Omental fat pad (tissue), 4 donors: ENCODE data around the gene C19orf85. TPM values are rescaled to one million over a fixed set of nuclear protein-coding genes. Genes with fewer than 3 reads are reported as not detected.

Source experiments
- ATAC-seq: fragments of 150-250 bp; one replicate; pipeline ENCODE4 v1.9.1; 2016; ENCODE audit warnings: mild to moderate bottlenecking, moderate library complexity; ENCODE audit not compliant: low FRiP score
- DNase-seq: peaks from one replicate; pipeline ENCODE4 v3.0.0-alpha.2; 2019; ENCODE audit warnings: low spot score
- CTCF ChIP-seq, 3 donors: fragments of 450-650 bp; IDR thresholded peaks; one replicate each; pipeline ENCODE4 v1.5.1; 2016 to 2017; ENCODE audit warnings: antibody characterized with exemption in 3 of 3, mild to moderate bottlenecking in 3 of 3, moderate library complexity in 2 of 3
- total RNA-seq, 4 donors: library from RNA; depleted of rRNA; stranded (reverse); fragments of >200 nt; gene quantifications; one replicate each; pipeline ENCODE4 v1.1.0, GENCODE V29; 2016

Gene C19orf85
- total RNA-seq, 4 donors from 2014 or later: not detected

DNA sequence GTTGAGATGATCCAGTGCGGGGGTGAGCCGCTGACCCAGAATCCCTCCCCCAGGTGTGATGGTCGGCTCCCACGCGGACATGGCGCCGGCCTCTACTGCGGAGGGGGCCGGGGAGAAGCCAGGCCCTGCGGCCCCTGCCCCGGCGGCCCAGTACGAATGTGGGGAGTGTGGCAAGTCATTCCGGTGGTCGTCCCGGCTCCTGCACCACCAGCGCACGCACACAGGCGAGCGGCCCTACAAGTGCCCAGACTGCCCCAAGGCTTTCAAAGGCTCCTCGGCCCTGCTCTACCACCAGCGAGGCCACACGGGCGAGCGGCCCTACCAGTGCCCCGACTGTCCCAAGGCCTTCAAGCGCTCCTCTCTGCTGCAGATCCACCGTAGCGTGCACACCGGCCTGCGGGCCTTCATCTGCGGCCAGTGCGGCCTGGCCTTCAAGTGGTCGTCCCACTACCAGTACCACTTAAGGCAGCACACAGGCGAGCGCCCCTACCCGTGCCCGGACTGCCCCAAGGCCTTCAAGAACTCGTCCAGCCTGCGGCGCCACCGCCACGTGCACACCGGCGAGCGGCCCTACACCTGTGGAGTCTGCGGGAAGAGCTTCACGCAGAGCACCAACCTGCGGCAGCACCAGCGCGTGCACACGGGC is 16.7 kb upstream of the C19orf85 start:
- ATAC-seq (no peak), DNase-seq (no peak)
- no peak for TF ChIP-seq CTCF (IDR thresholded peaks at IDR 0.05)

GRCh38 chr19:55479451-55480230 is 15.1 kb upstream of the C19orf85 start:
- no peak for TF ChIP-seq CTCF (IDR thresholded peaks at IDR 0.05)
- ATAC-seq (no peak), DNase-seq (no peak)

DNA sequence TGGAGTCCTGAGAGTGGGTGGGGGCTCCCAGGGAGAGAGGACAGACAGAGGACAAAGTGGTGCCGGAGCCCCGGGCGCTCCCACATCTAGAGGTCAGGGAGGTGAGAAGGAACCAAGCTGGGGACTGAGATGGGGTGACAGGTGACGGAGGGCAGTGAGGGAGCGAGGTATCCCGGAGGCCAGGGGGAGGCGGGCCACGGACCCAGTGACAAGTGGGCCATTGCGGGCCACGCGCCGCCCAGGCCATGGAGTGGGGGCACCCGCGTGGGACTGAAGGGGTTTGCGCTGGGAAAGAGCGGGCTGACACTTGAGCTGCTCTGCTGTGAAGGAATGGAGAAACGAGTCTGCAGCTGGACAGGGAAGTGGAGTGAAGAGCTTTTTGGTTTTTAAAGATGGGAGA is 14.5 kb upstream of the C19orf85 start:
- no peak for DNase-seq
- no peak for TF ChIP-seq CTCF (IDR thresholded peaks at IDR 0.05)
- ATAC-seq: no peak

- DNase-seq: no peak
- ATAC-seq: no peak
- TF ChIP-seq CTCF (IDR thresholded peaks at IDR 0.05): no peak
These were observed 13.8 kb upstream of the C19orf85 start for GRCh38 chr19:55478364-55478763.

- no peak for TF ChIP-seq CTCF (IDR thresholded peaks at IDR 0.05)
- DNase-seq (no peak), ATAC-seq (no peak)
These were observed 13.4 kb upstream of the C19orf85 start for GRCh38 chr19:55477905-55478304.

DNA sequence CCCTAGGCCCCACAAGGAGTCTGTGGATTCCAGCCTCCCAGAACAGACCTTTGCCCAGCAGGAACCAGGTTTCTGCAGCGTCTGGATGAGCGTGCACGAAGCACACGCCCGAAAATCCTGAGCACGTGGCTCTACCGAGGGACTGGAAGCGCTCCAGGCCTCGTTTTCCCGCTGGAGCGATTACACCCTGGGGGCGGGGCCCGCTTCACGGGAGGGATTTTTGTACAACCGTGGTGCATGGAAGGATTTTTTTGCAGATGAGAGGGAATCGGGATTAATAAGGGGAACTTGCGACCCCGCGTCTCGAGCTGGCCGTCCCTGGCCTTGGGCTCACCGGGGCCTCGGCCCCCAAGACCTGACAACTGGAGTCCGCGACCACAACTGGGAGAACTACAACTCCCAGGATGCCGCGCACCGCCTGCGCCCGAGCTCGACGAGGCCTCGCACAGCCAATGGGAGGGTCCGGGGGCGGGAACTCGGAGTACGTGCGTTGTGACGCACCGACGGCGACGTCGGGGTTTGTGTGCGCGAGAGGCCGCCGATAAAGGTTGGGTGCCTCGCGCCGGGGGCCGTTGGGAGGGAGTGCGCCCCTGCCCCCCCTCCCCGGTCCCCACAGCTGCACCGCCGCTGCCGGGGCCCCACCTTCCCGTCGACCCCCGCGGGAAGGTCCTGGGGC is 11.7 kb upstream of the C19orf85 start, which contains the start of gene ZNF628:
Gene ZNF628, plus strand, starts transcription at position 518 of the 676 bp plus-strand sequence. CDS start 3,294 bp downstream, outside the sequence.
- DNase-seq: peak; percentile 89
- no peak for TF ChIP-seq CTCF (IDR thresholded peaks at IDR 0.05)
- ATAC-seq: peak; percentile 92
